AG04450 (cell line): ENCODE results near the gene SCGB1A1. TPM values are rescaled to one million over a fixed set of nuclear protein-coding genes. Genes with fewer than 3 reads are reported as not detected.

ENCODE experiments used
- CTCF ChIA-PET: fragments of 300-600, 350-600 bp; formaldehyde crosslinking; extraction: SDS; loops from one replicate; lab custom pipeline; 2022; ENCODE audit warnings: antibody characterized with exemption, inconsistent platforms; lab: Charles Lee
- POLR2A ChIA-PET: fragments of 350-600 bp; formaldehyde crosslinking; extraction: SDS; loops from one replicate; lab custom pipeline; 2021; ENCODE audit warnings: antibody characterized with exemption, inconsistent platforms; lab: Yijun Ruan, JAX
- DNase-seq: peaks from one replicate; pipeline ENCODE4 v3.0.0-alpha.2; 2011; ENCODE audit warnings: low read depth, low spot score
- H3K27ac ChIP-seq: one replicate; pipeline ENCODE4 v1.5.1; 2012; ENCODE audit warnings: low read depth, low read length, control low read depth
- H3K27me3 ChIP-seq: one replicate; pipeline ENCODE4 v1.6.0; 2012; ENCODE audit warnings: low read length; ENCODE audit not compliant: control insufficient read depth, insufficient read depth
- H3K4me3 ChIP-seq: 2 replicates; pipeline ENCODE4 v1.5.1; 2011; ENCODE audit warnings: mild to moderate bottlenecking, low read depth, low read length, control low read depth
- H3K9me3 ChIP-seq: 2 replicates; pipeline ENCODE4 v1.5.1; 2012; ENCODE audit warnings: low read length; ENCODE audit not compliant: control insufficient read depth, insufficient read depth
- polyA plus RNA-seq: library from polyadenylated mRNA; depleted of rRNA; stranded (reverse); fragments of >200 nt; gene quantifications from 2 replicates; pipeline ENCODE4 v1.2.3, GENCODE V29; 2011
- TF ChIP-seq, protein P1 (sequence below): IDR thresholded peaks from 2 replicates; pipeline ENCODE4 v1.5.1; 2011; ENCODE audit warnings: low read depth, low read length, control low read depth, inconsistent platforms

The SCGB1A1 gene
- polyA plus RNA-seq, 1 experiment: not detected

DNA sequence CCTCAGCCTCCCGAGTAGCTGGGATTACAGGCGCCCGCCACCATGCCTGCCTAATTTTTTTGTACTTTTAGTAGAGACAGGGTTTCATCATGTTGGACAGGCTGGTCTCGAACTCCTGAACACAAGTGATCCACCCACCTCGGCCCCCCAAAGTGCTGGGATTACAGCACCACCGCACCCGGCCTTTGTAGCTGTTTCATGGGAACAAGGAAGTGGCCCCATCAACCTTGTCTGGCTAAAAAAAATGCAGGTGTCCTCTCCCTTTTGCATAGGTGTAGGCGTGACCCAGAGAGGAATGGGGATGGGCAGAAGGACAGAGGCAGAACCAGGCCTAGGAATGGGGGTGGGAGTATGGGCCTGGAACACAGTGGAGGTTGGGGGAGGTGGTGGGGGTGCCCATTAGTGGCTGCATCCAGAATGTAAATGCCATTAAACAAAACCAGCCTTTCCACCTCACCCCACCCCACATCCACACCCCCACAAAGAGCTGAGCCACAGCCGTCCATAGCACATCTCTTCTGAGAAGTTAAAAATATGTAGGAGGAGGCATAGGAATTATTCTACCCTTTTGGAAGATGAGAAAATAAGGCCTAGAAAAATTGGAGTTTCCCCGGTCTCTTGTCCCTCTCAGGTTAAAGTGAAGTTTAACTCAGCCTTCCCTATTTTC, 22.8 kb upstream of the SCGB1A1 start:
- TF ChIP-seq, protein P1, sequence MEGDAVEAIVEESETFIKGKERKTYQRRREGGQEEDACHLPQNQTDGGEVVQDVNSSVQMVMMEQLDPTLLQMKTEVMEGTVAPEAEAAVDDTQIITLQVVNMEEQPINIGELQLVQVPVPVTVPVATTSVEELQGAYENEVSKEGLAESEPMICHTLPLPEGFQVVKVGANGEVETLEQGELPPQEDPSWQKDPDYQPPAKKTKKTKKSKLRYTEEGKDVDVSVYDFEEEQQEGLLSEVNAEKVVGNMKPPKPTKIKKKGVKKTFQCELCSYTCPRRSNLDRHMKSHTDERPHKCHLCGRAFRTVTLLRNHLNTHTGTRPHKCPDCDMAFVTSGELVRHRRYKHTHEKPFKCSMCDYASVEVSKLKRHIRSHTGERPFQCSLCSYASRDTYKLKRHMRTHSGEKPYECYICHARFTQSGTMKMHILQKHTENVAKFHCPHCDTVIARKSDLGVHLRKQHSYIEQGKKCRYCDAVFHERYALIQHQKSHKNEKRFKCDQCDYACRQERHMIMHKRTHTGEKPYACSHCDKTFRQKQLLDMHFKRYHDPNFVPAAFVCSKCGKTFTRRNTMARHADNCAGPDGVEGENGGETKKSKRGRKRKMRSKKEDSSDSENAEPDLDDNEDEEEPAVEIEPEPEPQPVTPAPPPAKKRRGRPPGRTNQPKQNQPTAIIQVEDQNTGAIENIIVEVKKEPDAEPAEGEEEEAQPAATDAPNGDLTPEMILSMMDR: no peak
- H3K27me3 ChIP-seq: peaks cover under 1% of the 10 kb centered on the region
- no peak overlapping the region for H3K4me3 ChIP-seq
- H3K9me3 ChIP-seq: no peaks in the 10 kb centered on the region
- no peak for DNase-seq
- no peak overlapping the region for H3K27ac ChIP-seq
- ChIA-PET POLR2A (interaction anchor here (1.0 to 2.0 kb wide), 6 partner anchors 147 to 445 kb away, joined by 3 to 19 read pairs (median 4); partner anchors contain the start of genes AHNAK, EEF1G and INTS5), CTCF (interaction anchor here (0.7 to 5.4 kb wide), 22 partner anchors 10 to 390 kb away, joined by 3 to 120 read pairs (median 10); partner anchors contain the start of genes AHNAK, B3GAT3, MTA2 and SCGB1A1)

DNA sequence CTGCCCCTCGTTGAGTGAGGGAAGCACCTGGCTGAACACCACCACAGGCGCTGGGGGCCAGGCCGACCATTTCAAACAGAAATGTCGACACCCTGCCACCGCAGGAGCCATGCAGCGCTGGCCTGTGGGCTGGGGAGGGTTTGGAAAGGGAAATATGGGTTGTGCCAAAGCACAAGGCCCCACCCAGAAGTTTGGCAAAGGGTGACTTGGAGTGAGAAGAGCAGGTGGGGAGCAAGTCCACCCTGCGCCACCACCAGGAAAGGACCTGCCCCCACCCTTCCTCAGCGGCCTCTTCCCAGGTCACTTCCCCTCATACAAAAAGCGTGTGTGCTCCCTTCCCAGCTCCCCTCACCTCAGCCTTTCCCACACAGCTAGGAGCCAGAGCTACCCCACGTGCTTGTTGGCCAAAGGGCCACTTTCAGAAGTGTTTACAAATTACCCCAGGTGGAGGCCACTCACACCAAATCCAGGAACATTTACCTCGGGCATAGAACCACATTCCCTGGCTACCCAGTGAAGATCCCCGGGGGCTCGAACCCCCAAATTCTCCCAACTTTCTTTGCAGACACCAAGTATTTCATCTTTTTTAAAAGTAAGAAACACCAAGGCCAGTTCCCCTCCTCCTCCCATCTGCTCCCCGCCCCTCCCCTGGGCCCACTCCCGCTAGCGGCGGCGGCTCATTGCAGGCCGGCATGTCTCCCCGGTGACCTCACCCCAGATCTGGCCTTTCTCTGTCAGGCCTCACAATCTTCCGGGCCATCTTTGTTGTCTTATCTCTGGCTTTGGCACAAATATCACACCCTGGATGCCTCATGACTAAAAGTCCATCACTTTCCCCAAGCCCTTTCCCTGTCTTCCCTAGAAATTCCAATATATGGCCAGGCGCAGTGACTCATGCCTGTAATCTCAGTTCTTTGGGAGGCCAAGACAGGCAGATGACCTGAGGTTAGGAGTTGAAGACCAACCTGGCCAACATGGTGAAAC, 20.5 kb upstream of the SCGB1A1 start:
- ChIA-PET POLR2A (no interaction called here), CTCF (interaction anchor here (5.1 kb wide), 1 partner anchor 26 kb away, joined by 39 read pairs; no protein-coding TSS in a partner anchor)
- TF ChIP-seq, protein P1: no peak
- Histone ChIP-seq H3K4me3 (no peak overlapping the region), H3K9me3 (no peaks in the 10 kb centered on the region), H3K27me3 (no peaks in the 10 kb centered on the region), H3K27ac (no peak overlapping the region)
- no peak for DNase-seq

- ChIA-PET POLR2A (no interaction called here), CTCF (interaction anchor here (0.9 to 5.1 kb wide), 4 partner anchors 12 to 161 kb away, joined by 3 to 39 read pairs (median 25); no protein-coding TSS in a partner anchor)
- H3K27ac ChIP-seq: no peak overlapping the region
- TF ChIP-seq, protein P1: no peak
- H3K4me3 ChIP-seq: no peak overlapping the region
- no peaks in the 10 kb centered on the region for H3K9me3 ChIP-seq
- DNase-seq: no peak
- H3K27me3 ChIP-seq: peaks cover 3% of the 10 kb centered on the region
Observed at GRCh38 chr11:62399172-62399877, 19.5 kb upstream of the SCGB1A1 start.

- no peaks in the 10 kb centered on the region for H3K9me3 ChIP-seq
- TF ChIP-seq, protein P1: no peak
- H3K4me3 ChIP-seq: no peak overlapping the region
- DNase-seq: no peak
- peaks cover 4% of the 10 kb centered on the region for H3K27me3 ChIP-seq
- ChIA-PET POLR2A (no interaction called here), CTCF (interaction anchor here (0.9 to 5.1 kb wide), 4 partner anchors 11 to 161 kb away, joined by 3 to 39 read pairs (median 25); no protein-coding TSS in a partner anchor)
- H3K27ac ChIP-seq: no peak overlapping the region
Observed at GRCh38 chr11:62399878-62400266, 19.0 kb upstream of the SCGB1A1 start.
